NCI-H1105 treated with DMSO at 0.1 percent for 48 hours (cell line): ENCODE results near the gene CLIC3.
A peak's percentile ranks its signal among the peaks of the same experiment; 100 is the strongest.

Experiments
- DNase-seq: peaks from one replicate; lab custom pipeline; 2025; lab: John Stamatoyannopoulos, UW

CLIC3 gene

DNA sequence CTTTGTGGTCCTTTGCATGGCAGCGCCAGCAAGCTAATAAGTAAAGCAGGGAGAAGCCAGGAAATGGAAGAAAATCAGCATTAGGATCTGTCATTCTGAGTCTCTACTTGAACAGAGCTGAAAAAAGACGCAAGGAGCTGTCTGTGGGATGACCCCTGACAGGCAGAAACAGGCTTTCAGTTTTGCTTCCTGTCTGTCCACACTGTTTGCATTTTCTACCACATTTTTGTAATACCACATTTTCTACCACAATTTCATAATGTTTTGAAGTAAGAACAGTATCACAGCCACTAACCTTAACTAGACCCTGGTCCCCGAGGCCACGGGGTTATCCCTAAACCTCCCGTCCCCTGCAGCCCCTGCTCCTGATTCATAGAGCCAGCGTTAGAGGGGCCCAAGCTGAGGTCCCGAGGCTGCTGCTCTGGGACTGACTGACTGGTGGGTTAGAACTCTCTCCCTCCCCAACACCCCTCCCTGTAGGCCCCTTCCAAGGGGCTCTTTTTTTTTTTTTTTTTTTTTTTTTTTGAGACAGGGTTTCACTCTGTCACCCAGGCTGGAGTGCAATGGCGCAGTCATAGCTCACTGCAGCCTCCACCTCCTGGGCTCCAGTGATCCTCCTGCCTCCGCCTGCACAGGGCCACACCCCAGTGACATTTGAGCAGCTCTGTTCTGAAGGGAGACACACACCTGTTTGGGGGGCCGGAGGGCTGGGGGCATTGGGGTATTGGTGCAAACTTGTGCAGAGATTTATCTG is 4.0 kb upstream of the CLIC3 start:
- DNase-seq: no peak

GRCh38 chr9:136997830-136998234 is 1.5 kb upstream of the CLIC3 start:
- no peak for DNase-seq

DNA sequence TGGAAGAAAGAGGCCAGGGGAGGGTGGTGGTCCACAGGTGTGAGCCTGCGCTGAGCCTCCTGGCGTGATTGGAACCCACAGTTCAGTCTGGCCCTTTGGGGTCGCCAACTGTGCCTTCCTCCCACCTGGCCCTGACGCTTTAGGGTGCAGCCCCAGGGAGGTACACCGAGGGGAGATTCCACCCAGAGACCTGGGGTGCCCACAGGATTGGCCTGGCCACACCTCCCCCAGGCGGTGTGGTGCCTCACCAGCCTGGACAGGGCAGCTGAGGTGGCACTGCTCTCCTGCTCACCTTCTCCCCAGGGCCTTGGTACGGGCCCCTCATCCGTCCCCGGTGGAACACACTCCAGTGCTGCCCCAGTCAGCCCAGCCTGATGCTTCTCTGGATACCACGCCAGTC is 1.0 kb upstream of the CLIC3 start:
- DNase-seq: no peak

- peak; percentile 29 for DNase-seq
Measured at GRCh38 chr9:136995772-136996311, 526 bp downstream of the CLIC3 start.

DNA sequence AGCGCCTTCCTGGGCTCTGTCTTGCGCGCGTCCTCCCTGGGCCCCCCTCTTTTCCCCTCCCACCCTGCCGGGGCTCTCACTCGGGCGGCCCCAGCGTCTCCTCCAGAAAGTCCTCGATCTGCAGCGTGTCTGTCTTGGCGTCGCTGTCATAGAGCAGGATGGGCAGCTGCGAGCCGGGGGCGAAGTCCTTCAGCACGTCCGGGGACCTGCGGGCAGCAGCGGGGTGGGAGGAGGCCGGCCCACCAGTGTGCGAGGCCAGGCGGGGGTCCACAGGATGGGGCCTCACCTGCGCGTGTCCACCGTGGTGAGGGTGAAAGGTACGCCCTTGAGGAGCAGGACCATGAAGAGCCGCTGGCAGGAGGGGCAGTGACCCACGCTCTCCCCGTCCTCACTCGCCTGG is 1.0 kb downstream of the CLIC3 start:
- no peak for DNase-seq

GRCh38 chr9:136994888-136995230 is 1.5 kb downstream of the CLIC3 start:
- DNase-seq: peak; percentile 17

DNA sequence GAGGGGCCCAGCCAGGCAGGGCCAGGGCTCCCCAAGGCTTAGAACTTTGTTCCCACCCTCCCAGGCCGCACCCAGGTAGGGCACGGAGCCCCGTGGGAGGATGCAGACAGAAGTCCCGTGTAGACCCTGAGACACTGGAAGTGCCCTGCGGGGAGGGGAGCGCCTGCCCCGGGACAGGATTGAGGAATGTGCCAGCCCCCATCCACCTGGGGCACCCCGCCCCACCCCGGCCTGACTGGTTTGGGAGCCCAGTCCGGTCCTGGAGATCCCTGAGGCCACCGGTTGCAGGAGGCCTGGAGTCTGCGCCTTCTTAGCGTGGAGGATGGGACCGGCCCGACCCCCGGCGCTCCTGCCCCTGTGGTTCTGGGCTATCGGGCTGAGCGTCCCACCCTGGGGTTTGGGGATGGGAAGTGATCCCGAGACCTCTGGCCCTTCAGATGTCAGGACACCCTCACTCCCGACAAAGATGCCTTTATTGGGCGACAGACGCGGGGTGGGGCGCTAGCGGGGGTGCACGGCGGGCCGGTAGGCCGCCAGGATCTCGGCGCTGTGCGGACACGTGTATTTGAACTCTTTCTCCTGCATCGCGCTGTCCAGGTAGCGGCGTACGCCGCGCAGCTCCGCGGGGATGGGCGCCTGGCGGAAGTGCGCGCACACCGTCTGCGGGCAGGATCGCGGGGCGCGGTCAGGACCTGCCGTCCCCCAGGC is 2.0 kb downstream of the CLIC3 start:
- no peak for DNase-seq

- DNase-seq: no peak
Measured at GRCh38 chr9:136992819-136993369, 3.5 kb downstream of the CLIC3 start.

GRCh38 chr9:136991993-136992818 is 4.2 kb downstream of the CLIC3 start, which contains the start of gene PAXX:
PAXX (plus strand) TSS chr9:136992422; CDS start chr9:136992444, 22 bp downstream.
- peak; percentile 66 for DNase-seq

DNA sequence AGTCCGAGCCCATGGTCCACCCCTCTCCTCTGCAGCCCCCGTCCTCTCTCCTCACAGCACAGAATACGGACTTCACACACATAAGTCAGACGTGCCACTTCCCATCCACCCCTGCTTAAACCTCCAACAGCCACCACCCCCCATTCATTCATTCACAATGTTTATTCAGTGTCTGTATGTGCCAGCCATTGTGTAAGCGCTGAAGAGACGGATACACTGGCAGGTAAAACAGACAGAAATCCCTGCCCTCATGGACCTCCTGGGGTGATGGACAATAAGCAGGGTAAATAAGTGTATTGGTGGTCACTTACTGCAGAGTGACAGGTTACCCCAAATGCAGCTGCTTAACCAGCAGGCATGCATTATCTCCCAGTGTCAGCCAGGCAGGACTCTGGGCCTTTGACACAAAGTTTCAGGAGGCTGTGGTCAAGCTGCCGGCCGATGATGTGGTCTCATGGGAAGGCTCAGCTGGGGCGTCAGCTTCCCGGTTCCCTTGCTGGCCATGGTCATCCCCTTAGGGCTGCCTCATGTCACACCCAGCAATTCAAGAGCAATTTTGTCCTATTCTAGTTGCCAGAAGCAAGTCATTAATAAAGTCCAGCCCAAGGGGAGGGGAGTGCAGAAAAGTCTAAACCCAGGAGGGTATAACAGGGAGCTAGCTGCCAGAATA is 6.0 kb downstream of the CLIC3 start:
- no peak for DNase-seq

- DNase-seq: no peak
Measured at GRCh38 chr9:136988872-136989271, 7.5 kb downstream of the CLIC3 start.

DNA sequence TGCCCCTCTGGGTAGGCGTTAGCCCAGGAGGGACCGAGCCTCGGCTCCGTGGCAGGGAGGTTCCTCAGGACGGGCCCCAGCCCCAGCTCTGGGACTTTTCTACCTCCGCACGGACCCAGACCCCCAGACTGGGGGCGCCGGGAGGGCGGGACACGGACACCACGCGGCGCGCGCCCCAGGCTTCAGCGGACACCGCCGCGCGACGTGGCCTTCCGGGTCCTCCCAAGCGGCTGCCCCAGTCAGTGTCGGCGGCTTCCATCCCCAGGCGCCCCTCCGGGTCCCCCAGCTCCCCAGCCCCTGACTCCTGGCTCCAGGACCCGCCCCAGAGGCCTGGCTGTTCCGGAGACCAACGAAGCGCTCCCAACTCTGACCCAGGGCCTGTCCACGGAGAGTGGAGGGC is 10.5 kb downstream of the CLIC3 start:
- DNase-seq: no peak

DNA sequence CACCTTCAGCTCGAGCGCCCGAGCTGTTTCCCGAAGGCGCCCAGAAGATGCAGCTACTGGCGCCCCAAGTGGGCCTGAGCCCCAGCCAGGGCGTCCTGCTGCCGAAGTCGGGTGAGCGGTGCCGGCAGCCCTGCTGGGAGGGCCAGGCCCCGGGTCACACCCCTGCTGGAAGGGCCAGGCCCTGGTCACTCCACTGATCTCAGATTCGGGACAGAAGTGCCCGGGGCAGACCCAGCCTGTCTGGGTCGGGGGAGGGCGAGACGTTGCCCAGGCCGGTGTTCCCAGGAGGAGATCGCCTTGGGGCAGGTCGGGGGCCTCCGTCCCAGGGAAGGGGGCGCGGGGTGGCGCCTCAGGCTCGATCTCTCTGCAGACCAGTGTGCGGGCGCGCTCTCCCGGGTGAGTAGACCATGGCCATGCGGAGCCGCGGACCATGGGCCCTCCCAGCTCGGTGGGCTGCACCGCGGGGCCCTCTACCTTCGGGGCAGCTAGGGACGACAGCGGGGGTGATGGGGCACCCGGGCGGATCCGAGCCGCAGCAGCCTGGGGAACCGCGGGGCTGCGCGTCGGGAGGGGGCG is 11.3 kb downstream of the CLIC3 start:
- no peak for DNase-seq

GRCh38 chr9:136984464-136985026 is 11.8 kb downstream of the CLIC3 start:
- no peak for DNase-seq

DNA sequence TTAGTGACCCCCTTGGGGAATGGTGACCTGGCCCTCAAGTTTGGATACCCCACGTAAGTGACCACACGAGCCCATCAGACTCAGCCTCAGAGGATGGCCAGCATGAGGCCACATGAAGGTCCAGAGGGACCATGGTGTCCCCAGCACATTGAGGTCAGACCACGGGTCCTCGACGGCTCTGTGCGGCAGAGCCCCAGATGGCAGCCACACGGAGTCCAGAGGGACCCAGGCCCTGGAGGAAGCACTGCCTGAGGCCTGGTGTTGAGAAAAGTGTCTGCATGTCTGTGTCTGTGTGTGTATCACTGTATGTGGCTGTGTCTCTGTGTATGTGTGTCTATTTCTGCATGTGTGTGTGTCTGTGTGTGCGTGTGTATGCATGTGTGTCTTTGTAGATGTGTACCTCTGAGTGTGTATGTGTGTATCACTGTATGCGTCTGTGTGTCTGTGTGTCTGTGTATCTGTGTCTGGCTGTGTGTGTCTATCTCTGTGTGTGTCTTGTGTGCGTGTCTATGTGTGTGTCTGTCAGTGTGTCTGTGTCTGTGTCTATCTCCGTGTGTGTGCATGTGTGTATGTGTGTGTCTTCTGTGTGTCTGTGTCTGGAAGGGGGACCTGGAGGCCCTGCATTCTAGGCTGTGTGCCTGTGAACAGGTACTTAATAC is 12.6 kb downstream of the CLIC3 start:
- DNase-seq: no peak

DNA sequence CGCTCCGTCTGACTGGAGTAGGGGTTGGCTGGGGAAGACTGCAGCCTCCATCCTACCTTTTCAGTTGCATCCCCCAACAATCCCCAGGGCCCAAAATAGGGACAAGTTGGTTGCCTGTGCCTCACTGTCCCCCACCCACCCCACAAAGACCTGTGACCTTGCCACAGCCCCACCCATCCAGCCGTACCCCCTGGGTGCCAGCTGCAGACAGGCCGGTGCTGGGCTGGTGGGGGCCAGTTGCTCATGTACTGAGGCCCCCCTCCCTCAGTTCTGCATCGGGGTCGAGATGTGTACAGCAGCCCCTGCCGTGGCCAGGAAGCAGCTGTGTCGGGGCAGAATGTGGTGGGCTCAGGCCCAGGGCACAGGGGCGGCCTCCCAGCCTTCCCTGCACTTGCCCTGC is 13.2 kb downstream of the CLIC3 start:
- DNase-seq: no peak

GRCh38 chr9:136982232-136983051 is 13.9 kb downstream of the CLIC3 start, which contains the start of gene LCNL1:
LCNL1 (plus strand) TSS chr9:136982993; CDS start chr9:136983587, 594 bp downstream.
- DNase-seq: no peak

- DNase-seq: no peak
Measured at GRCh38 chr9:136981588-136982231, 14.7 kb downstream of the CLIC3 start.
